WTC11 (cell line): ENCODE results near the gene CDH2. TPM values are rescaled to one million over a fixed set of nuclear protein-coding genes. Genes with fewer than 3 reads are reported as not detected.

Experiments
- ATAC-seq: fragments of 200-7000 bp; cut with Tn5 transposase; 2 replicates; pipeline ENCODE4 v1.10.0; 2021; ENCODE audit warnings: mild to moderate bottlenecking, moderate library complexity
- CTCF ChIA-PET: fragments of 300-600 bp; sonication (Branson Sonifier 250); formaldehyde crosslinking; loops from one replicate; lab custom pipeline; 2021; ENCODE audit warnings: antibody characterized with exemption; lab: Charles Lee
- POLR2A ChIA-PET: fragments of 350-600 bp; sonication (Branson Sonifier 250); formaldehyde crosslinking; loops from one replicate; lab custom pipeline; 2021; ENCODE audit warnings: antibody characterized with exemption; lab: Charles Lee
- DNase-seq: peaks from one replicate; pipeline ENCODE4 v3.0.0; 2021; ENCODE audit warnings: low spot score
- H3K27ac Mint-ChIP-seq: 2 replicates; pipeline ENCODE4 v1.8.0; 2021; ENCODE audit warnings: mixed read lengths
- H3K27me3 Mint-ChIP-seq: 2 replicates; pipeline ENCODE4 v1.8.0; 2021; ENCODE audit warnings: low read depth, mild to moderate bottlenecking, moderate library complexity, mixed read lengths
- H3K36me3 Mint-ChIP-seq: 2 replicates; pipeline ENCODE4 v1.8.0; 2021; ENCODE audit warnings: mixed read lengths
- H3K4me1 Mint-ChIP-seq: 2 replicates; pipeline ENCODE4 v1.8.0; 2022; ENCODE audit warnings: mixed read lengths
- H3K4me3 Mint-ChIP-seq: 2 replicates; pipeline ENCODE4 v1.8.0; 2021; ENCODE audit warnings: mild to moderate bottlenecking, moderate library complexity, mixed read lengths
- H3K9me3 Mint-ChIP-seq: 2 replicates; pipeline ENCODE4 v1.8.0; 2021; ENCODE audit warnings: mixed read lengths
- ATF1 ChIP-seq: sonication (generic); formaldehyde crosslinking; IDR thresholded peaks from 2 replicates; pipeline ENCODE4 v1.8.1; 2023; ENCODE audit warnings: mild to moderate bottlenecking, moderate library complexity, missing genetic modification reagents
- ATF3 ChIP-seq: sonication (generic); formaldehyde crosslinking; conservative IDR thresholded peaks from 2 replicates; pipeline ENCODE4 v1.8.1; 2022; ENCODE audit warnings: mild to moderate bottlenecking, missing genetic modification reagents
- ERG ChIP-seq: fragments of 250-450 bp; sonication (Bioruptor Pico); IDR thresholded peaks from 2 replicates; pipeline ENCODE4 v1.8.0; 2021; ENCODE audit warnings: mild to moderate bottlenecking
- ESRRA ChIP-seq: sonication (generic); formaldehyde crosslinking; IDR thresholded peaks from 2 replicates; pipeline ENCODE4 v1.8.1; 2022; ENCODE audit warnings: mild to moderate bottlenecking, missing genetic modification reagents, borderline replicate concordance
- FOXJ3 ChIP-seq: sonication (generic); formaldehyde crosslinking; IDR thresholded peaks from 2 replicates; pipeline ENCODE4 v1.9.0; 2021; ENCODE audit warnings: missing genetic modification reagents, mild to moderate bottlenecking, borderline replicate concordance
- GABPB1 ChIP-seq: sonication (generic); formaldehyde crosslinking; IDR thresholded peaks from 2 replicates; pipeline ENCODE4 v1.8.1; 2023; ENCODE audit warnings: mild to moderate bottlenecking, missing genetic modification reagents
- IRF1 ChIP-seq: sonication (generic); formaldehyde crosslinking; IDR thresholded peaks from 2 replicates; pipeline ENCODE4 v1.8.0; 2023; ENCODE audit warnings: missing genetic modification reagents
- KAT7 ChIP-seq: sonication (generic); formaldehyde crosslinking; IDR thresholded peaks from 2 replicates; pipeline ENCODE4 v1.8.1; 2023; ENCODE audit warnings: missing genetic modification reagents, mild to moderate bottlenecking, borderline replicate concordance
- NFYB ChIP-seq: sonication (generic); formaldehyde crosslinking; conservative IDR thresholded peaks from 2 replicates; pipeline ENCODE4 v1.8.0; 2022; ENCODE audit warnings: low read depth, missing genetic modification reagents
- NR2C2 ChIP-seq: sonication (generic); formaldehyde crosslinking; IDR thresholded peaks from 2 replicates; pipeline ENCODE4 v1.8.0; 2022; ENCODE audit warnings: mild to moderate bottlenecking, missing genetic modification reagents
- NR3C1 ChIP-seq: sonication (generic); formaldehyde crosslinking; conservative IDR thresholded peaks from 2 replicates; pipeline ENCODE4 v1.8.1; 2023; ENCODE audit warnings: low read depth, mild to moderate bottlenecking, missing genetic modification reagents
- PREB ChIP-seq: sonication (generic); formaldehyde crosslinking; IDR thresholded peaks from 2 replicates; pipeline ENCODE4 v1.8.1; 2022; ENCODE audit warnings: mild to moderate bottlenecking, missing genetic modification reagents, moderate library complexity, borderline replicate concordance
- SMAD3 ChIP-seq: sonication (generic); formaldehyde crosslinking; IDR thresholded peaks from 2 replicates; pipeline ENCODE4 v1.8.0; 2022; ENCODE audit warnings: missing genetic modification reagents, mild to moderate bottlenecking, borderline replicate concordance
- SP1 ChIP-seq: sonication (generic); formaldehyde crosslinking; conservative IDR thresholded peaks from 2 replicates; pipeline ENCODE4 v1.8.1; 2022; ENCODE audit warnings: missing genetic modification reagents
- TEAD4 ChIP-seq: sonication (generic); formaldehyde crosslinking; IDR thresholded peaks from 2 replicates; pipeline ENCODE4 v1.8.0; 2022; ENCODE audit warnings: mild to moderate bottlenecking, missing genetic modification reagents
- ZBTB21 ChIP-seq: sonication (generic); formaldehyde crosslinking; IDR thresholded peaks from 2 replicates; pipeline ENCODE4 v1.8.1; 2023; ENCODE audit warnings: mild to moderate bottlenecking, missing genetic modification reagents, borderline replicate concordance
- ZNF281 ChIP-seq: sonication (generic); formaldehyde crosslinking; IDR thresholded peaks from 2 replicates; pipeline ENCODE4 v1.8.0; 2023; ENCODE audit warnings: mild to moderate bottlenecking, missing genetic modification reagents
- ZNF396 ChIP-seq: fragments of 250-450 bp; sonication (Bioruptor Pico); IDR thresholded peaks from 2 replicates; pipeline ENCODE4 v1.8.0; 2021; ENCODE audit warnings: mild to moderate bottlenecking, moderate library complexity, borderline replicate concordance
- total RNA-seq: library from RNA; stranded (reverse); gene quantifications from 3 replicates; pipeline ENCODE4 v1.2.3, GENCODE V29; 2021
- TF ChIP-seq, protein P1 (sequence below): fragments of 200-600 bp; IDR thresholded peaks from 2 replicates; pipeline ENCODE4 v1.8.0; 2022; ENCODE audit warnings: antibody characterized with exemption
- TF ChIP-seq, protein P2 (sequence below): sonication (generic); formaldehyde crosslinking; IDR thresholded peaks from 2 replicates; pipeline ENCODE4 v1.8.0; 2022; ENCODE audit warnings: missing genetic modification reagents
- TF ChIP-seq, protein P3 (sequence below): fragments of 250-450 bp; sonication (Bioruptor Pico); IDR thresholded peaks from 2 replicates; pipeline ENCODE4 v1.9.0; 2021; ENCODE audit warnings: mild to moderate bottlenecking

CDH2 gene
- total RNA-seq, 1 experiment from 2014 or later: 17.3 TPM

- TF ChIP-seq, protein P1, sequence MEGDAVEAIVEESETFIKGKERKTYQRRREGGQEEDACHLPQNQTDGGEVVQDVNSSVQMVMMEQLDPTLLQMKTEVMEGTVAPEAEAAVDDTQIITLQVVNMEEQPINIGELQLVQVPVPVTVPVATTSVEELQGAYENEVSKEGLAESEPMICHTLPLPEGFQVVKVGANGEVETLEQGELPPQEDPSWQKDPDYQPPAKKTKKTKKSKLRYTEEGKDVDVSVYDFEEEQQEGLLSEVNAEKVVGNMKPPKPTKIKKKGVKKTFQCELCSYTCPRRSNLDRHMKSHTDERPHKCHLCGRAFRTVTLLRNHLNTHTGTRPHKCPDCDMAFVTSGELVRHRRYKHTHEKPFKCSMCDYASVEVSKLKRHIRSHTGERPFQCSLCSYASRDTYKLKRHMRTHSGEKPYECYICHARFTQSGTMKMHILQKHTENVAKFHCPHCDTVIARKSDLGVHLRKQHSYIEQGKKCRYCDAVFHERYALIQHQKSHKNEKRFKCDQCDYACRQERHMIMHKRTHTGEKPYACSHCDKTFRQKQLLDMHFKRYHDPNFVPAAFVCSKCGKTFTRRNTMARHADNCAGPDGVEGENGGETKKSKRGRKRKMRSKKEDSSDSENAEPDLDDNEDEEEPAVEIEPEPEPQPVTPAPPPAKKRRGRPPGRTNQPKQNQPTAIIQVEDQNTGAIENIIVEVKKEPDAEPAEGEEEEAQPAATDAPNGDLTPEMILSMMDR: no peak
- no peak for TF ChIP-seq NR3C1 (CRISPR knock-in tag)
- TF ChIP-seq TEAD4 (CRISPR knock-in tag): no peak
- TF ChIP-seq, protein P2, sequence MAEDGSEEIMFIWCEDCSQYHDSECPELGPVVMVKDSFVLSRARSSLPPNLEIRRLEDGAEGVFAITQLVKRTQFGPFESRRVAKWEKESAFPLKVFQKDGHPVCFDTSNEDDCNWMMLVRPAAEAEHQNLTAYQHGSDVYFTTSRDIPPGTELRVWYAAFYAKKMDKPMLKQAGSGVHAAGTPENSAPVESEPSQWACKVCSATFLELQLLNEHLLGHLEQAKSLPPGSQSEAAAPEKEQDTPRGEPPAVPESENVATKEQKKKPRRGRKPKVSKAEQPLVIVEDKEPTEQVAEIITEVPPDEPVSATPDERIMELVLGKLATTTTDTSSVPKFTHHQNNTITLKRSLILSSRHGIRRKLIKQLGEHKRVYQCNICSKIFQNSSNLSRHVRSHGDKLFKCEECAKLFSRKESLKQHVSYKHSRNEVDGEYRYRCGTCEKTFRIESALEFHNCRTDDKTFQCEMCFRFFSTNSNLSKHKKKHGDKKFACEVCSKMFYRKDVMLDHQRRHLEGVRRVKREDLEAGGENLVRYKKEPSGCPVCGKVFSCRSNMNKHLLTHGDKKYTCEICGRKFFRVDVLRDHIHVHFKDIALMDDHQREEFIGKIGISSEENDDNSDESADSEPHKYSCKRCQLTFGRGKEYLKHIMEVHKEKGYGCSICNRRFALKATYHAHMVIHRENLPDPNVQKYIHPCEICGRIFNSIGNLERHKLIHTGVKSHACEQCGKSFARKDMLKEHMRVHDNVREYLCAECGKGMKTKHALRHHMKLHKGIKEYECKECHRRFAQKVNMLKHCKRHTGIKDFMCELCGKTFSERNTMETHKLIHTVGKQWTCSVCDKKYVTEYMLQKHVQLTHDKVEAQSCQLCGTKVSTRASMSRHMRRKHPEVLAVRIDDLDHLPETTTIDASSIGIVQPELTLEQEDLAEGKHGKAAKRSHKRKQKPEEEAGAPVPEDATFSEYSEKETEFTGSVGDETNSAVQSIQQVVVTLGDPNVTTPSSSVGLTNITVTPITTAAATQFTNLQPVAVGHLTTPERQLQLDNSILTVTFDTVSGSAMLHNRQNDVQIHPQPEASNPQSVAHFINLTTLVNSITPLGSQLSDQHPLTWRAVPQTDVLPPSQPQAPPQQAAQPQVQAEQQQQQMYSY (CRISPR knock-in tag): no peak
- no peak for TF ChIP-seq ESRRA
- no peak for TF ChIP-seq ERG
- no peak for TF ChIP-seq GABPB1 (CRISPR knock-in tag)
- TF ChIP-seq ZNF396 (CRISPR knock-in tag): no peak
- no peak for TF ChIP-seq NR2C2 (CRISPR knock-in tag)
- TF ChIP-seq ZBTB21: no peak
- no peak for TF ChIP-seq NFYB (CRISPR knock-in tag)
- no peak for TF ChIP-seq SMAD3 (CRISPR knock-in tag)
These were observed 210.0 kb downstream of the CDH2 start (continued) for GRCh38 chr18:27966881-27967280.

DNA sequence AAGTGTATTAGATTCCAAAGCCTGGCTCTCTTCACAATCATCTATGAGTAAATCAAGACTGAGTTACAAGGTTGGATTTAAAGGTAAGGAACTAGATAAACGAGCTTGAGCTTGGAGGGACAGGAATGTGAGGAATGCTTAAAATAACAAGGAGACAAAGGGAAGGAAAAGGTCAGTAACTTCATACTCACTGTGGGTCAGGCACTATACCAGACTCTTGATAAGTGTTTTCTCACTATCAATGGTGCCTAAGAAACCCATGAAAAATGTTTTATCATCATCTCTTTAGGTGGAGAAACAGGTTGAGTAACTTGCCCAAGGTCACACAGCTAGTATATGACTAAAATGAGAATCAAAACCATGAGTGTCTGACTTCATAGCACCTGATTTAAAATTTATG lies 212.1 kb downstream of the CDH2 start:
- H3K4me3 Mint-ChIP-seq: no peak overlapping the region
- ChIA-PET POLR2A (no interaction called here), CTCF (interaction anchor here (1.0 kb wide), 1 partner anchor 264 kb away, joined by 3 read pairs; no protein-coding TSS in a partner anchor)
- no peak for DNase-seq
- H3K9me3 Mint-ChIP-seq: no peaks in the 10 kb centered on the region
- H3K27ac Mint-ChIP-seq: no peak overlapping the region
- peaks cover 15% of the 10 kb centered on the region for H3K4me1 Mint-ChIP-seq
- H3K27me3 Mint-ChIP-seq: no peaks in the 10 kb centered on the region
- no peaks in the 10 kb centered on the region for H3K36me3 Mint-ChIP-seq
- peak; percentile 93 for ATAC-seq
- TF ChIP-seq KAT7 (CRISPR knock-in tag) (no peak), IRF1 (CRISPR knock-in tag) (no peak), ATF1 (CRISPR knock-in tag) (no peak), ZNF281 (CRISPR knock-in tag) (no peak), PREB (CRISPR knock-in tag) (no peak), ATF3 (CRISPR knock-in tag) (no peak), FOXJ3 (CRISPR knock-in tag) (no peak), SP1 (CRISPR knock-in tag) (no peak), SMAD3 (CRISPR knock-in tag) (no peak), NFYB (CRISPR knock-in tag) (no peak)
- TF ChIP-seq, protein P3, sequence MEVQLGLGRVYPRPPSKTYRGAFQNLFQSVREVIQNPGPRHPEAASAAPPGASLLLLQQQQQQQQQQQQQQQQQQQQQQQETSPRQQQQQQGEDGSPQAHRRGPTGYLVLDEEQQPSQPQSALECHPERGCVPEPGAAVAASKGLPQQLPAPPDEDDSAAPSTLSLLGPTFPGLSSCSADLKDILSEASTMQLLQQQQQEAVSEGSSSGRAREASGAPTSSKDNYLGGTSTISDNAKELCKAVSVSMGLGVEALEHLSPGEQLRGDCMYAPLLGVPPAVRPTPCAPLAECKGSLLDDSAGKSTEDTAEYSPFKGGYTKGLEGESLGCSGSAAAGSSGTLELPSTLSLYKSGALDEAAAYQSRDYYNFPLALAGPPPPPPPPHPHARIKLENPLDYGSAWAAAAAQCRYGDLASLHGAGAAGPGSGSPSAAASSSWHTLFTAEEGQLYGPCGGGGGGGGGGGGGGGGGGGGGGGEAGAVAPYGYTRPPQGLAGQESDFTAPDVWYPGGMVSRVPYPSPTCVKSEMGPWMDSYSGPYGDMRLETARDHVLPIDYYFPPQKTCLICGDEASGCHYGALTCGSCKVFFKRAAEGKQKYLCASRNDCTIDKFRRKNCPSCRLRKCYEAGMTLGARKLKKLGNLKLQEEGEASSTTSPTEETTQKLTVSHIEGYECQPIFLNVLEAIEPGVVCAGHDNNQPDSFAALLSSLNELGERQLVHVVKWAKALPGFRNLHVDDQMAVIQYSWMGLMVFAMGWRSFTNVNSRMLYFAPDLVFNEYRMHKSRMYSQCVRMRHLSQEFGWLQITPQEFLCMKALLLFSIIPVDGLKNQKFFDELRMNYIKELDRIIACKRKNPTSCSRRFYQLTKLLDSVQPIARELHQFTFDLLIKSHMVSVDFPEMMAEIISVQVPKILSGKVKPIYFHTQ (CRISPR knock-in tag): no peak
